HEK293T (cell line): ENCODE results near the gene FANCD2.

Experiments used
- CTCF ChIA-PET: fragments of 350-600 bp; formaldehyde crosslinking; extraction: SDS; loops from one replicate; lab custom pipeline; 2021; ENCODE audit warnings: antibody characterized with exemption, inconsistent platforms; lab: Yijun Ruan, JAX
- POLR2A ChIA-PET: fragments of 350-600 bp; formaldehyde crosslinking; extraction: SDS; loops from one replicate; lab custom pipeline; 2020; ENCODE audit warnings: antibody characterized with exemption, inconsistent platforms; lab: Yijun Ruan, JAX
- DNase-seq: peaks from one replicate; pipeline ENCODE4 v3.0.0; 2012; ENCODE audit warnings: mixed read lengths; ENCODE audit errors: extremely low spot score
- ARNT ChIP-seq: fragments of 450-650 bp; IDR thresholded peaks from 2 replicates; pipeline ENCODE4 v1.6.1; 2017; ENCODE audit warnings: mild to moderate bottlenecking
- BHLHE40 ChIP-seq: fragments of 450-650 bp; IDR thresholded peaks from 2 replicates; pipeline ENCODE4 v1.6.1; 2016; ENCODE audit warnings: mild to moderate bottlenecking, moderate library complexity, borderline replicate concordance
- CTBP1 ChIP-seq: fragments of 450-650 bp; IDR thresholded peaks from 2 replicates; pipeline ENCODE4 v1.6.1; 2016; ENCODE audit warnings: borderline replicate concordance
- ELF4 ChIP-seq: fragments of 450-650 bp; IDR thresholded peaks from 2 replicates; pipeline ENCODE4 v1.6.1; 2017; ENCODE audit warnings: antibody characterized with exemption
- FOXA1 ChIP-seq: fragments of 450-650 bp; IDR thresholded peaks from 2 replicates; pipeline ENCODE4 v1.6.1; 2016; ENCODE audit warnings: mild to moderate bottlenecking
- FOXK2 ChIP-seq: fragments of 450-650 bp; IDR thresholded peaks from 2 replicates; pipeline ENCODE4 v1.6.1; 2016; ENCODE audit warnings: mild to moderate bottlenecking
- FOXM1 ChIP-seq: fragments of 450-650 bp; IDR thresholded peaks from 2 replicates; pipeline ENCODE4 v1.6.1; 2017; ENCODE audit warnings: mild to moderate bottlenecking, borderline replicate concordance
- HDGF ChIP-seq: fragments of 450-650 bp; IDR thresholded peaks from 2 replicates; pipeline ENCODE4 v1.6.1; 2017; ENCODE audit warnings: antibody characterized with exemption, borderline replicate concordance
- L3MBTL2 ChIP-seq: fragments of 450-650 bp; conservative IDR thresholded peaks from 2 replicates; pipeline ENCODE4 v1.6.1; 2016; ENCODE audit warnings: mild to moderate bottlenecking
- LEF1 ChIP-seq: fragments of 450-650 bp; IDR thresholded peaks from 2 replicates; pipeline ENCODE4 v1.6.1; 2017; ENCODE audit warnings: mild to moderate bottlenecking, borderline replicate concordance
- NFRKB ChIP-seq: fragments of 450-650 bp; IDR thresholded peaks from 2 replicates; pipeline ENCODE4 v1.6.1; 2016; ENCODE audit warnings: mild to moderate bottlenecking, moderate library complexity
- PKNOX1 ChIP-seq: fragments of 450-650 bp; IDR thresholded peaks from 2 replicates; pipeline ENCODE4 v1.6.1; 2016
- SP1 ChIP-seq: fragments of 450-650 bp; IDR thresholded peaks from 2 replicates; pipeline ENCODE4 v1.6.1; 2017
- SUZ12 ChIP-seq: fragments of 450-650 bp; IDR thresholded peaks from 2 replicates; pipeline ENCODE4 v1.6.1; 2016; ENCODE audit warnings: mild to moderate bottlenecking
- TARDBP ChIP-seq: fragments of 450-650 bp; IDR thresholded peaks from 2 replicates; pipeline ENCODE4 v1.6.1; 2016
- ZNF384 ChIP-seq: fragments of 450-650 bp; IDR thresholded peaks from 2 replicates; pipeline ENCODE4 v1.6.1; 2016

The FANCD2 gene

GRCh38 chr3:10149226-10149625 lies 123.0 kb downstream of the FANCD2 start:
- ChIA-PET CTCF (no interaction called here), POLR2A (no interaction called here)
- TF ChIP-seq FOXA1 (no peak), TARDBP (no peak), SP1 (no peak)
- no peak for DNase-seq

- no peak for DNase-seq
- TF ChIP-seq ARNT (no peak), NFRKB (no peak), BHLHE40 (no peak), L3MBTL2 (no peak), FOXM1 (no peak), ELF4 (no peak), SP1 (no peak), FOXA1 (no peak), LEF1 (no peak), PKNOX1 (no peak), HDGF (no peak), ZNF384 (no peak), SUZ12 (no peak), FOXK2 (no peak), TARDBP (no peak), CTBP1 (no peak)
- ChIA-PET POLR2A (interaction anchor here (1.0 kb wide), 1 partner anchor 38 kb away, joined by 5 read pairs; no protein-coding TSS in a partner anchor), CTCF (no interaction called here)
Measured at GRCh38 chr3:10150987-10151386, 124.8 kb downstream of the FANCD2 start.
